Astrocyte of the cerebellum (primary cell): ENCODE results near the gene CASP3.
"Not testable (repeated sequence)": the region's sequence is repeated elsewhere in the genome, so short reads cannot be mapped to it uniquely, and the experiment has no call there.

Source experiments
- DNase-seq: peaks from one replicate; pipeline ENCODE4 v3.0.0-alpha.2; 2011; ENCODE audit warnings: low read depth
- H3K4me3 ChIP-seq: 2 replicates; pipeline ENCODE4 v1.5.1; 2011; ENCODE audit warnings: mild to moderate bottlenecking, low read depth, low read length, moderate library complexity
- CTCF ChIP-seq: IDR thresholded peaks from 2 replicates; pipeline ENCODE4 v1.5.1; 2012; ENCODE audit warnings: low read length, low read depth, moderate library complexity, mild to moderate bottlenecking; ENCODE audit errors: missing control alignments
- in situ Hi-C: cut with HindIII; loops from 2 replicates; pipeline ENCODE4 v1.10.0; 2017; ENCODE audit warnings: low sequenced_read_pairs

Gene CASP3

GRCh38 chr4:184621518-184621917 is 27.7 kb downstream of the CASP3 start:
- in situ Hi-C loops, result no loop called here
- no peak overlapping the region for H3K4me3 ChIP-seq
- no peak for TF ChIP-seq CTCF
- no peak for DNase-seq

- in situ Hi-C loops, result no loop called here
- no peak for DNase-seq
- no peak overlapping the region for H3K4me3 ChIP-seq
- TF ChIP-seq CTCF, result no peak
These were observed 28.9 kb downstream of the CASP3 start for GRCh38 chr4:184620212-184620867.

- no peak for TF ChIP-seq CTCF
- no peak overlapping the region for H3K4me3 ChIP-seq
- in situ Hi-C loops, result no loop called here
- DNase-seq, result no peak
These were observed 31.5 kb downstream of the CASP3 start for GRCh38 chr4:184617600-184618196.

- TF ChIP-seq CTCF, result no peak
- no peak overlapping the region for H3K4me3 ChIP-seq
- DNase-seq, result no peak
- in situ Hi-C loops, result no loop called here
These were observed 32.4 kb downstream of the CASP3 start for GRCh38 chr4:184616633-184617551.

GRCh38 chr4:184616168-184616567 is 33.1 kb downstream of the CASP3 start:
- H3K4me3 ChIP-seq, DNase-seq, in situ Hi-C loops: not testable (repeated sequence)

GRCh38 chr4:184614509-184614908 is 34.7 kb downstream of the CASP3 start:
- in situ Hi-C loops, result no loop called here
- TF ChIP-seq CTCF, result no peak
- DNase-seq, result no peak
- no peak overlapping the region for H3K4me3 ChIP-seq
